Liver (tissue), 9 donors: ENCODE results near the gene TAF11L6. TPM values are rescaled to one million over a fixed set of nuclear protein-coding genes. Genes with fewer than 3 reads are reported as not detected.
"Not testable (repeated sequence)": the region's sequence is repeated elsewhere in the genome, so short reads cannot be mapped to it uniquely, and the experiment has no call there.

ENCODE experiments used
- DNase-seq: peaks from one replicate; pipeline ENCODE4 v3.0.0-alpha.2; 2017; ENCODE audit warnings: low spot score
- H3K27ac ChIP-seq, 2 donors: one replicate each; pipeline ENCODE4 v1.7.0; 2013; ENCODE audit warnings: inconsistent platforms in 2 of 2, low read length in 2 of 2, control low read depth in 1 of 2, low read depth in 1 of 2, mild to moderate bottlenecking in 1 of 2
- H3K27me3 ChIP-seq, 4 donors: one replicate each; pipeline versions ENCODE4 v1.6.1 to v1.7.0; 2013; ENCODE audit warnings: low read length in 3 of 4, inconsistent platforms in 1 of 4, mild to moderate bottlenecking in 1 of 4, moderate library complexity in 1 of 4; ENCODE audit not compliant: control insufficient read depth in 4 of 4, insufficient read depth in 4 of 4
- H3K36me3 ChIP-seq, 4 donors: one replicate each; pipeline versions ENCODE4 v1.6.1 to v1.7.0; 2013; ENCODE audit warnings: low read length in 3 of 4, mild to moderate bottlenecking in 3 of 4, low read depth in 1 of 4, moderate library complexity in 1 of 4; ENCODE audit not compliant: control insufficient read depth in 4 of 4, insufficient read depth in 3 of 4
- H3K4me1 ChIP-seq, 4 donors: one replicate each; pipeline versions ENCODE4 v1.6.1 to v1.7.0; 2013; ENCODE audit warnings: low read length in 3 of 4, mild to moderate bottlenecking in 3 of 4, moderate library complexity in 1 of 4; ENCODE audit not compliant: control insufficient read depth in 4 of 4, insufficient read depth in 4 of 4
- H3K4me3 ChIP-seq, 3 donors: one replicate each; pipeline versions ENCODE4 v1.6.1 to v1.7.0; 2013; ENCODE audit warnings: low read length in 3 of 3, control low read depth in 1 of 3, low read depth in 1 of 3, mild to moderate bottlenecking in 1 of 3
- H3K9ac ChIP-seq, 2 donors: one replicate each; pipeline ENCODE4 v1.7.0; 2013; ENCODE audit warnings: low read length in 2 of 2, mild to moderate bottlenecking in 2 of 2, moderate library complexity in 2 of 2, control low read depth in 1 of 2, low read depth in 1 of 2
- H3K9me3 ChIP-seq, 4 donors: one replicate each; pipeline versions ENCODE4 v1.6.1 to v1.7.0; 2013; ENCODE audit warnings: low read length in 3 of 4; ENCODE audit not compliant: control insufficient read depth in 4 of 4
- EGR1 ChIP-seq, 2 donors: IDR thresholded peaks; 2 replicates each; pipeline ENCODE4 v1.6.1; 2016 to 2018; ENCODE audit warnings: antibody characterized with exemption in 2 of 2, low read depth in 2 of 2
- FOXA1 ChIP-seq: IDR thresholded peaks from 2 replicates; pipeline ENCODE4 v1.6.1; 2016; ENCODE audit warnings: antibody characterized with exemption
- FOXA2 ChIP-seq: IDR thresholded peaks from 2 replicates; pipeline ENCODE4 v1.6.1; 2016; ENCODE audit warnings: antibody characterized with exemption
- GABPA ChIP-seq, 2 donors: IDR thresholded peaks in 1 of 2; conservative IDR thresholded peaks in 1 of 2; 2 replicates each; pipeline ENCODE4 v1.6.1; 2016; ENCODE audit warnings: antibody characterized with exemption in 2 of 2, mild to moderate bottlenecking in 1 of 2, moderate library complexity in 1 of 2
- HNF4A ChIP-seq, 2 donors: conservative IDR thresholded peaks; 2 replicates each; pipeline ENCODE4 v1.6.1; 2016; ENCODE audit warnings: antibody characterized with exemption in 2 of 2, mild to moderate bottlenecking in 2 of 2
- HNF4G ChIP-seq: IDR thresholded peaks from 2 replicates; pipeline ENCODE4 v1.6.1; 2016; ENCODE audit warnings: antibody characterized with exemption
- JUND ChIP-seq, 2 donors: IDR thresholded peaks; 2 replicates each; pipeline ENCODE4 v1.6.1; 2016; ENCODE audit warnings: antibody characterized with exemption in 2 of 2
- NR2F2 ChIP-seq: IDR thresholded peaks from 2 replicates; pipeline ENCODE4 v1.6.1; 2016; ENCODE audit warnings: antibody characterized with exemption
- RAD21 ChIP-seq, 2 donors: IDR thresholded peaks; 2 replicates each; pipeline ENCODE4 v1.6.1; 2016; ENCODE audit warnings: antibody characterized with exemption in 2 of 2, mild to moderate bottlenecking in 2 of 2
- REST ChIP-seq: IDR thresholded peaks from 2 replicates; pipeline ENCODE4 v1.6.1; 2016; ENCODE audit warnings: antibody characterized with exemption, mild to moderate bottlenecking
- RXRA ChIP-seq, 2 donors: IDR thresholded peaks; 2 replicates each; pipeline ENCODE4 v1.6.1; 2017 to 2018; ENCODE audit warnings: antibody characterized with exemption in 2 of 2, mild to moderate bottlenecking in 1 of 2
- TAF1 ChIP-seq: conservative IDR thresholded peaks from 2 replicates; pipeline ENCODE4 v1.6.1; 2016; ENCODE audit warnings: antibody characterized with exemption, mild to moderate bottlenecking
- YY1 ChIP-seq: IDR thresholded peaks from 2 replicates; pipeline ENCODE4 v1.6.1; 2016; ENCODE audit warnings: antibody characterized with exemption, mild to moderate bottlenecking
- WGBS: extraction: QIAGEN DNeasy Blood & Tissue Kit; methylation state at CpG from one replicate; pipeline ENCODE4 v1.1.7; 2013; 5-methylcytosine and 5-hydroxymethylcytosine counted together
- polyA plus RNA-seq, 2 donors: library from polyadenylated mRNA; stranded (reverse) in 1 of 2; unstranded in 1 of 2; fragments of 200-250 nt in 1 of 2; fragments of >200 nt in 1 of 2; fragmentation: Nextera tagmentation in 1 of 2; extraction: Ambion mirVana in 1 of 2; gene quantifications; one replicate each; pipeline versions ENCODE4 v1.2.1 to v1.2.3, GENCODE V29; 2013 to 2015
- total RNA-seq, 2 donors: library from RNA; depleted of rRNA; stranded (reverse); fragments of >200 nt; gene quantifications; one replicate each; pipeline ENCODE4 v1.2.3, GENCODE V29; 2014
- TF ChIP-seq, protein P1 (sequence below): IDR thresholded peaks from 2 replicates; pipeline ENCODE4 v1.6.1; 2016; ENCODE audit warnings: antibody characterized with exemption
- TF ChIP-seq, protein P2 (sequence below): IDR thresholded peaks from 2 replicates; pipeline ENCODE4 v1.6.1; 2016; ENCODE audit warnings: antibody characterized with exemption
- TF ChIP-seq, protein P3 (sequence below): IDR thresholded peaks from 2 replicates; pipeline ENCODE4 v1.6.1; 2016; ENCODE audit warnings: antibody characterized with exemption
- donor health status: healthy.
- donor health status: healthy.
- donor health status: healthy.
- donor health status: healthy.
- donor health status: healthy.

The TAF11L6 gene
- not detected for total RNA-seq
- polyA plus RNA-seq: not detected

GRCh38 chr5:17528369-17528768 is at the start of gene TAF11L6:
TAF11L6 (plus strand) TSS chr5:17528669.
- WGBS: no CpG with 5 or more reads among the region's 15 CpGs

DNA sequence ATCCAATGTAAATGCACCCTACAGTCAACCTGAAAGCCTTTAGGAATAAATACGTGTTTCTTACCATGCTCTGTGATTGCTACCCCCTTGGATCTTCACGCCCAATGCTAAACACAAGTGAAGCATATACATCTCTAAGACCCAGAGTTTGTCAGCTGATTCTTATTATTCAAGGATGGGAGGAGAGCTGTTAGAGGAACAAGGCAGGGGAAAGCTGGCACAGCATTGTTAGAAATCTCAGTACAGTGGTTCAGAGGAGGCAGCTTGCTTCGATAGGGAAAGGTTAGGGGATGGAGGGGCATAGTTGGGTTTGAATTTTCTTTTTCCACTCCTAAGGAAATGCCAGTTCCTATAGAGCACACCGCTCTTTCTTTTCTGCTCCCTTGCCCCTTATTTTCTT is 47.1 kb upstream of the TAF11L6 start:
- Histone ChIP-seq H3K36me3 (no peaks in the 10 kb centered on the region), H3K27ac (no peak overlapping the region), H3K9ac (no peak overlapping the region), H3K9me3 (no peaks in the 10 kb centered on the region), H3K27me3 (no peaks in the 10 kb centered on the region), H3K4me3 (no peak overlapping the region), H3K4me1 (no peaks in the 10 kb centered on the region)
- no peak for DNase-seq
- TF ChIP-seq FOXA1: no peak
- no peak for TF ChIP-seq FOXA2
- no peak for TF ChIP-seq YY1
- no peak for TF ChIP-seq GABPA (IDR thresholded peaks at IDR 0.05 in 1 of 2, conservative IDR thresholded peaks at IDR 0.05 in 1 of 2)
- no peak for TF ChIP-seq HNF4A (conservative IDR thresholded peaks at IDR 0.05)
- TF ChIP-seq, protein P1, sequence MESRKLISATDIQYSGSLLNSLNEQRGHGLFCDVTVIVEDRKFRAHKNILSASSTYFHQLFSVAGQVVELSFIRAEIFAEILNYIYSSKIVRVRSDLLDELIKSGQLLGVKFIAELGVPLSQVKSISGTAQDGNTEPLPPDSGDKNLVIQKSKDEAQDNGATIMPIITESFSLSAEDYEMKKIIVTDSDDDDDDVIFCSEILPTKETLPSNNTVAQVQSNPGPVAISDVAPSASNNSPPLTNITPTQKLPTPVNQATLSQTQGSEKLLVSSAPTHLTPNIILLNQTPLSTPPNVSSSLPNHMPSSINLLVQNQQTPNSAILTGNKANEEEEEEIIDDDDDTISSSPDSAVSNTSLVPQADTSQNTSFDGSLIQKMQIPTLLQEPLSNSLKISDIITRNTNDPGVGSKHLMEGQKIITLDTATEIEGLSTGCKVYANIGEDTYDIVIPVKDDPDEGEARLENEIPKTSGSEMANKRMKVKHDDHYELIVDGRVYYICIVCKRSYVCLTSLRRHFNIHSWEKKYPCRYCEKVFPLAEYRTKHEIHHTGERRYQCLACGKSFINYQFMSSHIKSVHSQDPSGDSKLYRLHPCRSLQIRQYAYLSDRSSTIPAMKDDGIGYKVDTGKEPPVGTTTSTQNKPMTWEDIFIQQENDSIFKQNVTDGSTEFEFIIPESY: no peak
- no peak for TF ChIP-seq HNF4G
- TF ChIP-seq JUND (IDR thresholded peaks at IDR 0.05): no peak
- TF ChIP-seq NR2F2: no peak
- TF ChIP-seq, protein P2, sequence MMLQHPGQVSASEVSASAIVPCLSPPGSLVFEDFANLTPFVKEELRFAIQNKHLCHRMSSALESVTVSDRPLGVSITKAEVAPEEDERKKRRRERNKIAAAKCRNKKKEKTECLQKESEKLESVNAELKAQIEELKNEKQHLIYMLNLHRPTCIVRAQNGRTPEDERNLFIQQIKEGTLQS: no peak
- no peak for TF ChIP-seq EGR1 (IDR thresholded peaks at IDR 0.05; ENCODE audit: low read depth in 2 of 2)
- TF ChIP-seq REST: no peak
- no peak for TF ChIP-seq RXRA (IDR thresholded peaks at IDR 0.05)
- TF ChIP-seq, protein P3, sequence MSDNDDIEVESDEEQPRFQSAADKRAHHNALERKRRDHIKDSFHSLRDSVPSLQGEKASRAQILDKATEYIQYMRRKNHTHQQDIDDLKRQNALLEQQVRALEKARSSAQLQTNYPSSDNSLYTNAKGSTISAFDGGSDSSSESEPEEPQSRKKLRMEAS: no peak
- no peak for TF ChIP-seq TAF1
- no peak for TF ChIP-seq RAD21 (IDR thresholded peaks at IDR 0.05)
- 78% methylated on average over 4 of the region's 4 CpGs for WGBS

More at GRCh38 chr5:17528369-17528768, at the start of gene TAF11L6:
- H3K9ac ChIP-seq, H3K27me3 ChIP-seq, H3K9me3 ChIP-seq, H3K36me3 ChIP-seq, H3K4me3 ChIP-seq, H3K27ac ChIP-seq, H3K4me1 ChIP-seq, DNase-seq: not testable (repeated sequence)
